ENCODE data around the gene PGR. TPM values are rescaled to one million over a fixed set of nuclear protein-coding genes. Genes with fewer than 3 reads are reported as not detected.

The PGR gene
- polyA plus RNA-seq, 1 of the 3 experiments (the other 2 are of a cell fraction): not detected

- Histone ChIP-seq H3K9me3 (no peaks in the 10 kb centered on the region), H3K9me2 (no peaks in the 10 kb centered on the region), H3K36me3 (replicated peaks in 1 of 2; ENCODE audit: control insufficient read depth in 1 of 2, insufficient read depth in 2 of 2, low read length in 1 of 2) (no peaks in the 10 kb centered on the region), H3K4me3 (ENCODE audit: low read depth in 2 of 2, low read length in 1 of 2) (no peak overlapping the region), H3K27me3 (ENCODE audit: insufficient read depth) (no peaks in the 10 kb centered on the region), H3K27ac (ENCODE audit: low read depth in 2 of 2, low read length in 1 of 2) (no peak overlapping the region), H3K9ac (no peak overlapping the region), H2AFZ (ENCODE audit: low read depth) (no peak overlapping the region), H3K4me2 (no peak overlapping the region), H3K4me1 (ENCODE audit: control insufficient read depth in 1 of 2, insufficient read depth in 2 of 2, low read depth in 1 of 2, low read length in 1 of 2) (no peaks in the 10 kb centered on the region), H3F3A (replicated peaks; ENCODE audit: insufficient read depth) (no peaks in the 10 kb centered on the region), H3K79me2 (ENCODE audit: insufficient read depth) (no peaks in the 10 kb centered on the region), H4K20me1 (ENCODE audit: insufficient read depth) (no peaks in the 10 kb centered on the region)
- CTCF ChIA-PET: no interaction called here
- DNase-seq: no peak
- POLR2A ChIA-PET: interaction anchor here (0.6 kb wide), 1 partner anchor 654 kb away, joined by 3 read pairs; no protein-coding TSS in a partner anchor
- TF ChIP-seq RFX5 (IDR thresholded peaks at IDR 0.05; ENCODE audit: low read length): no peak
- no peak for TF ChIP-seq JUND (IDR thresholded peaks at IDR 0.05)
- TF ChIP-seq GATA2 (CRISPR knock-in tag; IDR thresholded peaks at IDR 0.05): no peak
- no peak for TF ChIP-seq NFIC (IDR thresholded peaks at IDR 0.05; ENCODE audit: borderline replicate concordance)
- no peak for TF ChIP-seq TEAD4 (IDR thresholded peaks at IDR 0.05; ENCODE audit: borderline replicate concordance, insufficient read depth)
- TF ChIP-seq MAX (IDR thresholded peaks at IDR 0.05; ENCODE audit: low read depth): no peak
- no peak for TF ChIP-seq EP300 (IDR thresholded peaks at IDR 0.05; ENCODE audit: borderline replicate concordance in 1 of 2, low read depth in 1 of 2, low read length in 1 of 2)
- no peak for TF ChIP-seq RXRA (IDR thresholded peaks at IDR 0.05; ENCODE audit: borderline replicate concordance, low read depth)
- no peak for TF ChIP-seq USF2 (IDR thresholded peaks at IDR 0.05; ENCODE audit: borderline replicate concordance, low read depth, low read length)
- TF ChIP-seq SMC3 (IDR thresholded peaks at IDR 0.05; ENCODE audit: low read depth, low read length): no peak
- TF ChIP-seq NRF1 (IDR thresholded peaks at IDR 0.05; ENCODE audit: low read depth, low read length): no peak
- no peak for TF ChIP-seq YY1 (IDR thresholded peaks at IDR 0.05; ENCODE audit: low read depth)
- no peak for TF ChIP-seq FOXM1 (IDR thresholded peaks at IDR 0.05; ENCODE audit: low read depth)
- 2% methylated on average over 3 of the region's 3 CpGs for WGBS (ENCODE audit: low lambda C conversion rate)
Measured at GRCh38 chr11:101091781-101092180, 37.8 kb downstream of the PGR start.

GRCh38 chr11:101090679-101091270 is 38.8 kb downstream of the PGR start:
- 2% methylated on average over 5 of the region's 5 CpGs for WGBS (ENCODE audit: low lambda C conversion rate)
- Histone ChIP-seq H3F3A (replicated peaks; ENCODE audit: insufficient read depth) (no peaks in the 10 kb centered on the region), H3K9me2 (no peaks in the 10 kb centered on the region), H3K27me3 (ENCODE audit: insufficient read depth) (no peaks in the 10 kb centered on the region), H3K79me2 (ENCODE audit: insufficient read depth) (no peaks in the 10 kb centered on the region), H3K9me3 (no peaks in the 10 kb centered on the region), H3K27ac (ENCODE audit: low read depth in 2 of 2, low read length in 1 of 2) (no peak overlapping the region), H3K9ac (no peak overlapping the region), H3K4me1 (ENCODE audit: control insufficient read depth in 1 of 2, insufficient read depth in 2 of 2, low read depth in 1 of 2, low read length in 1 of 2) (no peaks in the 10 kb centered on the region), H3K36me3 (replicated peaks in 1 of 2; ENCODE audit: control insufficient read depth in 1 of 2, insufficient read depth in 2 of 2, low read length in 1 of 2) (no peaks in the 10 kb centered on the region), H4K20me1 (ENCODE audit: insufficient read depth) (no peaks in the 10 kb centered on the region), H3K4me3 (ENCODE audit: low read depth in 2 of 2, low read length in 1 of 2) (no peak overlapping the region), H2AFZ (ENCODE audit: low read depth) (no peak overlapping the region), H3K4me2 (no peak overlapping the region)
- ChIA-PET POLR2A (no interaction called here), CTCF (no interaction called here)
- no peak for TF ChIP-seq EZH2phosphoT487 (IDR thresholded peaks at IDR 0.05; ENCODE audit: borderline replicate concordance, low read depth)
- DNase-seq: no peak

Data from SK-N-SH (cell line).